GM19455 (cell line): ENCODE measurements around the gene LINC01488.

ENCODE experiments used
- ATAC-seq: cut with Tn5 transposase; IDR thresholded peaks from one replicate; pipeline ENCODE4 v1.9.1; 2021; ENCODE audit not compliant: unreplicated experiment

LINC01488 gene

GRCh38 chr11:69508974-69509373 lies 27.5 kb downstream of the LINC01488 start:
- ATAC-seq = no peak

GRCh38 chr11:69509381-69509780 lies 27.9 kb downstream of the LINC01488 start:
- no peak for ATAC-seq

DNA sequence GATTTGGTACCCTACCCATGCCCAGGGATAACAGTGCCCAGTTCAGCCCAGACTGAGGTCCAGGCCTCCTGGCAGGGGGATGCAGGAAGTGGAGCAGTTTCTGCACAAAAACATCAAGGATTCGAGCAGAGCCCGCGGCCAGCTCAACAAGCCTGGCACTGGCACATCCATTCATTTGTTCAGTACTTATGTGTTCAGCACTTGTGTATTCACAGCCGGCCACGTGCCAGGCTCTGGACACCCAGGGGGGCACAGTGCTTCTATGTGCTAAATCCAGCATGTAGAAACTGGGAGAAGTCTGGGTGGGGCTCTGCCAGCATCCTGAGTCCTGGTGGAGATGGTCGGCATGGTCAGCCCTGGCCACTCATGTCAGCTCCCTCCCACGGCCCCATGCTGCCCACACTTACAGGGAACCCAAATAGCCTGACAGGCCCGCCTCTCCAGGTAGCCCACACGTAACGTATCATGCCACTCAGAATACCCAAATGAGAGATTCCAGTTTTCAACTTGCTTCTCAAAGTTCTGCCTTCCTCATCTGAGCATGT lies 28.5 kb downstream of the LINC01488 start:
- ATAC-seq = no peak

DNA sequence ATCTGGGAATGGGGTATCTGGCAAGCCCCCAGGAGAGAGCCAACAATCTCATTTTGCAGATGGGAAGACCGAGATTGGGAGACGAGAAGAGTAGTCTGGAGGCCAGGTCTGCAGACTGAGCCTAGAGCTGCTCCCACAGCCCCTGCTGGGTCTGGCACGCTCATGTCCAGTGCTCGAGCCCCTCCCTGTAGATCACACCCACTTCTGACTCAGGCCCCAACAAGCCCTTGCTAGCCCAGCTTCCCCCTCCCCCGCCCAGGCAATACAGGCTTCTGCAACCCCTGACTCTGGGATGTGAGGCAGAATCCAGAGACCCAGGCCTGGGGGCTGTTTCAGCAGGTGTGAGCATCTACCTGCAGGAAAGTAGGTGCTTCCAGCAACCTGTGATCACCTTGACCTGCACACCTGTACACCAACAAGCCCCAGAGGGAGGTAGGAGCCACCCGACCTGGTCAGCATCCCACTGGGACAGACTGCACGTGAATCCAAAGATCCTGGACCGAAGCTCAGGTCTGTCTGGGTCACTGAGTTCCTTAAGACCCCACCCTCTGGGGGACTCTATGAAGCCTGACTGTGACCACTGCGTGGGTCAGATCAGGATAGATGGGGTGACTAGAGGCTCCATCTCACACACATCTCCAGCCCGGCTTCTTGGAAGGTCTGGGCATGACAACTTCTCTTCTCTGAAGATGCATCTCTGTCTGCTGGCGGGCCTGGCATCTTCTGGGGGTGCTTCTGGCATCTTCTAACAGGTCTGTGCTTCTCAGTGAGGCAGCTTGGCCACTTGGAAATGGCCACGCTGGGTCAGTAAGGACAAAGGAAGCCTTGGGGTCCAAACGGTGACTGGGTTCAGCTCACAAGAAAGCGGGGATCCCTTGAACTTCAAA lies 29.3 kb downstream of the LINC01488 start:
- no peak for ATAC-seq

GRCh38 chr11:69511358-69512055 lies 30.0 kb downstream of the LINC01488 start:
- ATAC-seq = no peak

DNA sequence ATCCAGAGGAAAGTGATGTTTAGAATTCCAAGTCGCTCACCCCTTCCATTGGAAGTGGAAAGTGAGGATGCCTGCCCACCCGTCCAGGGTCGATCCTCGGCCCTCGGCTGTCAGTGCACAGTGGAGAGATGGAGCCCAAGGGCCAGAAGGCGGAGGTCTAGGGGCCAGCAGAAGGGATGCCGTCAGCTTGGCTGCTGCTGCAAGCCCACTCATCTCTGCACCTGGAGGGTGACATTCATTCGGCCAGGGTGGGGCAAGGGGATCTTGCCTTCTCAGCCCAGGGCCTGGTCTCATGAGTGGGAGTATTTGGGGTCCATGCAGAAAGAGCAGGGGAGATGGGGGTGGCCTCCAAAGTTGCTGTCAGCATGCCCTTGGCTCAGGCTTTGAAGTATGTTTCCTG lies 30.7 kb downstream of the LINC01488 start:
- ATAC-seq = no peak

DNA sequence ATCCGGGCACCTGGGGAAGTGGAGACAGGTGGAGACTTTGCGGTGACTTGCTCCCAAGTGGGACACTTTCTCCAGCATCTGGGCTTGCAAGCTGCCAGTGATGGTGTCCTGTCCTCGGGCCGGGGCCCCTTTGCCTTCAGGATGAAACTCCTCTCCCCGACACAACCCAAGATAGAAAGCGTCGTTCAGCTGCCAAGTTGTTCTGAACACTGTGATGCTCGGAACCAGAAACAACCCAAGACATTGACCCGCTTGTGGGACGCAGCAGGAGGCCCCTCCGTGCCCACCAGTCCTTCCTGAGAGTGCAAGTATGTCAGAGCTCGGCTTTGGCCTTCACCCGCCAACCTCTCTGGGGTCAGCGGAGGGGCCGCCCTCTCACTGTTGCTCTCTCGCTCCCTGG lies 31.3 kb downstream of the LINC01488 start:
- no peak for ATAC-seq

DNA sequence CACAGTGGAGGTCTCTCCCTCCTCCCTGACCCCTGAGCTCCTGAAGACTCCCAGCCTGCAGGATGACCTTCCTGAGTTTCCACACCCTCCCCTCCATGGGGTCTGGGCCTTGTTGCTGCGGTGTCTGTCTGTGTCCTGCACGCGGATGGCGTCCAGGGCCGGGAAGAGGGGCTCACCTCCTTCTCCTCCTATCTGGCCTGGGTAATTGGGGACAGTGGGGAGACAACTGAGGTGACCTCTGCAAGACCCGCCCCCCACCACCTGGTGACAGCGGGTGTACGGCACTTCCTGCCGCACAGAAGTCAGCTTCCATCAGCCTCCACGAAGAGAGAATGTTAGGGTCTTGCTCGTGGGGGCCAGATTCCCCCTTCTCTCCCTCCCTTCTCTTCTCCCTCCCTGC lies 31.7 kb downstream of the LINC01488 start:
- no peak for ATAC-seq

DNA sequence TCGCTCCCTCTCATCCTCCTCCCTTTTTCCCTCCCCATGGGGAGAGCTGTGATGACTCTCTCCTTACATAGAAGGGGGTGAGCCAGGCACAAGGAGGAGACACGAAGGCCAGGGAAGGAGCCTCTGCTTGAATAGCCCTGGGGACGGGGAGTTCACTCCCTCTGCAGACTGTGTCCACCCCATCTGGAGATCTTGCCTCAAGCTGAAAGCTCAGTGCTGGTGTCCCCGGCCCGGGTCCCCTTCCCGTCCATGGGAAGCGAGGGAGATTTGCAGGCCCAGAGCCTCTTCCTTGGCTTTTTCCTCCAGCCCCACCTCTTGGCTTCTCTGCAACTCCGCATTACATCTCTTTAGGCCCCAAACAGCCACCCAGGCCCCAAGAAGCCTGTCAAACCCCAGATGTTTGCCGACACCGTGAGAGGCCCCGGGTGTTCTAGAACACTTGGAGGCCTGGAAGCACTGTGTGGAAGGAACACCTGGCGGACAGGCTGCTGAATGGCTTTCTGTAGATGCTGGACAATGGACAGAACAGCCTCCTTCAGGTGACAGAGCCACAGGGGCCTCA lies 32.3 kb downstream of the LINC01488 start:
- no peak for ATAC-seq

DNA sequence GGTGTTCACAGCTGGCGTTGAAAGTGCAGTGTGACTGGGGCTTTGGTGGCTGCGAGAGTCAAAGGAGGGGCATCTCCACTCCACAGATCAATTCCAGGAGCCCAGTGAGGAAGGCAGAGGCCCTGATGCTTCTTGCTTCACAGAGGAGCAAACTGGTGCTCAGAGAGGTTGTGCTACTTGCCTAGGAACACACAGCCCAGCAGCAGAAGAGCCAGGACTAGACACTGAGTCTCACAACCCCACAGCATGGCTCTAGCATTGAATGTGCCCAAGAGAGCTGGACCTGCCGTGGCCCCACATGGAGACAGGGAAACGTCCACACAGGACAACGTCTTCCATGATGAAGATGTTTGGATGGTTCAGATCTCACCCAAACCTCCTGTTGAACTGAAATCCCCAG lies 33.3 kb downstream of the LINC01488 start:
- ATAC-seq = no peak

- no peak for ATAC-seq
Observed at GRCh38 chr11:69515271-69516245, 34.1 kb downstream of the LINC01488 start.

DNA sequence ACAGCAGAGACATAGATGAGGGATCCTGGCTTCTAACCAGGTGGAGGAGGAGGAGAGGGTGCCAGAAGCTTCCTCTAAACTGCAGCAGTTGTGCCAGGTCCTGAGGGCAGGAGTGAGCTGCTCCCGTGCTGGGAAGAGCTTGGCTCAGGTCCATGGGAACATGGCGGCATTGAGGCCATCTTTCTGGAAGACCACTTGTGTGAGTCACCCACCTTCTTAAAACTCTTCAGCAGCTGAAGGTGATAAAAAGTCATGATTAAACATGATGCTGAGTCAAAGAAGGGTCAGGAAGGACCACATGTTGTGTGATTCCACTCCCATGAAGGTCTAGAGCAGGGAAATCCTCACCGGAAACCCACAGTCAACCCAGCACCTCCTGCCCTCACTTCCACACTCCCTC lies 35.1 kb downstream of the LINC01488 start:
- ATAC-seq = no peak

GRCh38 chr11:69518081-69518950 lies 36.9 kb downstream of the LINC01488 start:
- no peak for ATAC-seq

DNA sequence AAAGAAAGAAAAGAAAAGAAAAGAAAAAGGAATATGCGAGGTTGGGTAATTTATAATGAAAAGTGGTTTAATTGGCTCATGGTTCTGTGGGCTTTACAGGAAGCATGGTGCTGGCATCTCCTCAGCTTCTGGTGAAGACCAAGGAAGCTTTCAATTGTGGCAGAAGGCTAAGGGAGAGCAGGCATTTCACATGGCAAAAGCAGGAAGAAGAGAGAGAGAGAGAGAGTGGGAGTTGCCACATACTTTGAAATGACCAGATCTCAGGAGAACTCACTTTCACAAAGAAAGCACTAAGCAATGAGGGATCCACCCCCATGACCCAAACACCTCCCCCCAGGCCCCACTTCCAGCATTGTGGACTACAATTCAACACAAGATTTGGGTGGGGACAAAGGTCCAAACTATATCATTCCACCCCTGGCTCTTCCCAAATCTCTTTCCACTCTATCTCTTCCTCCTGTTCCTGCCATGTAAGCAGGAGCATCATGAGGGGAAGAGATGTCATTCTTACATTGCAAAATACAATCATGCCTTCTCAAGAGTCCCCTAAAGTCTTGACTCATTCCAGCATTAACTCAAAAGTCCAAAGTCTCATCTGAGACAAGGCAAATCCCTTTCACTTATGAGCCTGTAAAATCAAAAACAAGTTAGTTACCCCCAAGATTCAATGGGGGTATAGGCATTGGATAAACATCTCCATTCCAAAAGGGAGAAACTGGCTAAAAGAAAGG lies 38.9 kb downstream of the LINC01488 start:
- no peak for ATAC-seq

- no peak for ATAC-seq
Observed at GRCh38 chr11:69521457-69521856, 40.0 kb downstream of the LINC01488 start.

DNA sequence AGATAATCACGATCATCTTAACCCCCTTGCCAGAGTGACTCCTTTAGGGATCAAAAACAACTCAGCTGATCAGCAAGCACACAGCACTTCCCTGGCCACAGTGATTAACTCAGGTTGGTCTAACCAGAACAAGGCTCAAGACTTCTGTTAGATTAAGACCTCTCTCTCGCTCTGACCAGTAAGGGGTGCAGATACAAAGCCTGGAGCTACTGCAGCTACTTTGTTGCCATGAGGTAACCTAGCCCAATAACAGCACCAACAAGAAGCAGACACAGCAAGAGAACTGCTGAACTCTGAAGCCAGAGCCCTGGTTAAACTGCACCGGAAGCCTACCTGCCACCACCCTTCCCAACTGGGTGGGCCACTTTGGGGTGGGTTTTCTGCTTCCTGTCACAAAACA lies 42.0 kb downstream of the LINC01488 start:
- no peak for ATAC-seq

DNA sequence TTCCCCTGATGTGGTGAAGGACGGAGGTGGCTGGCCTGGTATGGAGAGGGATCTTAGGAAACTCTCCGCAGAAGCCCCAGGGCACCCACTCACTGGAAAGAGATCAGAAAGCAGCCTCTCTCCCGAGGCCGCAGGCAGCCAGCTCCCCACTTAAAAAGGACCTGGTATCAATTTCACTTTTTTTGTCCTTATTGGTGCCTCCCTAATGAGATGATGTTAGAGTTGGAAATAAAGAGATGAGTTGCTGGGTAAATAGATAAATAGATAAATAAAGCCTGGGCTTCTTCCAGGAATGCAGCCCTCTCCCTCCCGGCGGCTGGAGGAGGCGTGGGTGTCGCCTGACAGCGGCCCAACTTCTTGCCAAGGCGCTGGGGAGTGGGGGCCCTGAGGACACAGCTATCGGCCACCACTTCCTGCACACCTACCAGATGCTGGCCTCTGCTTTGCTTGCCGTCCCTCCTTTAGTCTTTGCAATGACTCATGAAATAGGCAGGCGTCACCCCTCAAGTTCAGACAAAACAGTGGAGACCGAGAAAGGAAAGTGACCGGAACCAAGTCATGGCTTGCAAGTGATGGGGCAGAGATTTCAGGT lies 42.9 kb downstream of the LINC01488 start:
- ATAC-seq = no peak

DNA sequence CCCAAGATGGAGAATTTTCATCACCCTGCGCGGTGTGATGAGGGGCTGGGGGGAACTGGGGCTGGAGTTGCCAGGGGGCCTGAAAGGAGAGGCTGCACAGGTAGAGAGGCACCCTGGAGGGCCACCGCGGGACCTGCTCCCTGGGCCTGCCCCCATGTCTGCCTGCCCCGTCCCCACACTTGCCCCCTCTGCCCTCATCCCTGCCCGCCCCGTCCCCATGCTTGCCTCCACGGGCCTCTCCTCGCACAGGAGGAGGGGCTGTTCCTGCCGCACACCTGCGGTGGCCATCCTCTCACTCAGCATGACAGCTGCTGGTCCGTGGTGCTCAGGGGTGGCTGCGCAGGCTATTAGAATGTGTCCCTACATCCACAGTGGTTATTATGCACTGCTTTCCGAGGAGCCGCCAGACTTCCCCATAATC lies 43.5 kb downstream of the LINC01488 start:
- ATAC-seq = no peak
